Thoracic aorta (tissue), 2 donors: ENCODE data around the gene FXYD3. TPM values are rescaled to one million over a fixed set of nuclear protein-coding genes. Genes with fewer than 3 reads are reported as not detected.

ENCODE experiments used
- ATAC-seq: fragments of 150-250 bp; one replicate; pipeline ENCODE4 v1.8.0; 2017; ENCODE audit warnings: low read depth; ENCODE audit not compliant: insufficient number of reproducible peaks, low FRiP score
- DNase-seq: peaks from one replicate; pipeline ENCODE4 v3.0.0-alpha.2; 2020; ENCODE audit warnings: low spot score
- H3K27ac ChIP-seq, 2 donors: fragments of 200-600 bp; sonication (generic); 1 replicate in 1 of 2; 2 replicates in 1 of 2; pipeline ENCODE4 v1.5.1; 2016; ENCODE audit warnings: mild to moderate bottlenecking in 2 of 2, moderate library complexity in 2 of 2
- H3K27me3 ChIP-seq: fragments of 200-600 bp; sonication (generic); replicated peaks from 2 replicates; pipeline ENCODE4 v1.6.0; 2016; ENCODE audit warnings: mild to moderate bottlenecking; ENCODE audit not compliant: insufficient read depth
- H3K36me3 ChIP-seq: fragments of 200-600 bp; sonication (generic); one replicate; pipeline ENCODE4 v1.5.1; 2016
- H3K4me1 ChIP-seq, 2 donors: fragments of 200-600 bp; sonication (generic); 1 replicate in 1 of 2; 2 replicates in 1 of 2; pipeline versions ENCODE4 v1.5.1 to v1.6.0; 2016; ENCODE audit warnings: low read depth in 2 of 2, mild to moderate bottlenecking in 1 of 2; ENCODE audit not compliant: control insufficient read depth in 1 of 2
- H3K4me3 ChIP-seq: fragments of 200-600 bp; sonication (generic); 2 replicates; pipeline ENCODE4 v1.5.1; 2016; ENCODE audit warnings: mild to moderate bottlenecking
- H3K9me3 ChIP-seq: fragments of 200-600 bp; sonication (generic); 2 replicates; pipeline ENCODE4 v1.5.1; 2016
- total RNA-seq, 2 donors: library from RNA; depleted of rRNA; stranded (reverse); fragments of >200 nt; gene quantifications; one replicate each; pipeline versions ENCODE4 v1.1.0 to v1.2.3, GENCODE V29; 2016
- TF ChIP-seq, protein P1 (sequence below): fragments of 200-600 bp; sonication (generic); IDR thresholded peaks from one replicate; pipeline ENCODE4 v1.5.1; 2019; ENCODE audit warnings: antibody characterized with exemption

Gene FXYD3
- total RNA-seq, 2 donors from 2014 or later, result 0.68 to 6.4 TPM

DNA sequence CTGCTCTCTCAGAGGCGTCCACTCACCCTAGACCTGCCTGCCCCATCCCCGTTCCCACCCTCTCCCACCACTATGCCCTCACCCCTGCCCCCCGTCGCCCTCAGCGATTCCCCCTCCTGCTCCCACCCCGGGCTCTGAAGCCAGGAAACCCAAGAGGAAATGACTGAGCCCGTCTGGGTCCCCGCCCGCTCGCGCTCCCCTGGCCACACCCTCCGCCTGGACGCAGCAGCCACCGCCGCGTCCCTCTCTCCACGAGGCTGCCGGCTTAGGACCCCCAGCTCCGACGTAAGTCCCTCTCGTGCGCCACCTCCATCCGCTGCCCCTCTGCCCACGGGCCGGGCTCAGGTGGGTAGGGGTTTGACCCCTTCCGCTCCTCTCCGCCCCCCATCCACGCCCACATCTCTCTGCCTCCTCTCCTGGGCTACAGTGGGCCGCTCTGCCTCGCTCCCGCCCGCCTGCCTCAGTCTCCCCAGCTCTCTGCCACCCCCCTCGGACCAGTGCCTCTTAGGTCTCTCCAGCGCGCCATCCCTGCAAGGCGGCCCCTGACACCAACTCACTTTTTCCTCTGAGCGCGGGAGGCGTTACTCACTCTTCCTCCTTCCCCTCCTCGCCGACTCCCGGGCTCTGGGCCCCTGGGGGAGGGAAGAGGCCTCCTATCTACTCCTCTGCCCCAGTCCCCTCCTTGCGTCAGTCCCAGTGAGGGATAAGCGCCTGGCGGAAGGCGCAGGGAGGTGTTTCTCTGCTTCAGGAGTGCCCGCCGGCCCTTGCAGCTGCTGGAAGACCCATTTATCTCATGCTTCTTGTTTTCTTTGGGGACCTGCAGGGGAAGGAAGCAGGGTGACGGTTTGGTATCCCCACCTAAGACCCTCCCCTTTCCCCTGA is 39.1 kb downstream of the FXYD3 start, which contains the start of gene FXYD5:
TSS of gene FXYD5 (plus strand) at position 211 of the 882 bp plus-strand sequence. CDS start 816 bp downstream, outside the sequence.
- Histone ChIP-seq H3K27ac (peak within 1 kb of the TSS; percentile 34 to 65), H3K4me3 (peak within 1 kb of the TSS; percentile 85), H3K36me3 (no peaks in the 10 kb centered on the region), H3K9me3 (no peaks in the 10 kb centered on the region), H3K4me1 (peaks cover 0 to 27% of the 10 kb centered on the region in 2 donors), H3K27me3 (no peaks in the 10 kb centered on the region)
- DNase-seq (peak; percentile 52), ATAC-seq (no peak)
- TF ChIP-seq, protein P1, sequence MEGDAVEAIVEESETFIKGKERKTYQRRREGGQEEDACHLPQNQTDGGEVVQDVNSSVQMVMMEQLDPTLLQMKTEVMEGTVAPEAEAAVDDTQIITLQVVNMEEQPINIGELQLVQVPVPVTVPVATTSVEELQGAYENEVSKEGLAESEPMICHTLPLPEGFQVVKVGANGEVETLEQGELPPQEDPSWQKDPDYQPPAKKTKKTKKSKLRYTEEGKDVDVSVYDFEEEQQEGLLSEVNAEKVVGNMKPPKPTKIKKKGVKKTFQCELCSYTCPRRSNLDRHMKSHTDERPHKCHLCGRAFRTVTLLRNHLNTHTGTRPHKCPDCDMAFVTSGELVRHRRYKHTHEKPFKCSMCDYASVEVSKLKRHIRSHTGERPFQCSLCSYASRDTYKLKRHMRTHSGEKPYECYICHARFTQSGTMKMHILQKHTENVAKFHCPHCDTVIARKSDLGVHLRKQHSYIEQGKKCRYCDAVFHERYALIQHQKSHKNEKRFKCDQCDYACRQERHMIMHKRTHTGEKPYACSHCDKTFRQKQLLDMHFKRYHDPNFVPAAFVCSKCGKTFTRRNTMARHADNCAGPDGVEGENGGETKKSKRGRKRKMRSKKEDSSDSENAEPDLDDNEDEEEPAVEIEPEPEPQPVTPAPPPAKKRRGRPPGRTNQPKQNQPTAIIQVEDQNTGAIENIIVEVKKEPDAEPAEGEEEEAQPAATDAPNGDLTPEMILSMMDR, result no peak

DNA sequence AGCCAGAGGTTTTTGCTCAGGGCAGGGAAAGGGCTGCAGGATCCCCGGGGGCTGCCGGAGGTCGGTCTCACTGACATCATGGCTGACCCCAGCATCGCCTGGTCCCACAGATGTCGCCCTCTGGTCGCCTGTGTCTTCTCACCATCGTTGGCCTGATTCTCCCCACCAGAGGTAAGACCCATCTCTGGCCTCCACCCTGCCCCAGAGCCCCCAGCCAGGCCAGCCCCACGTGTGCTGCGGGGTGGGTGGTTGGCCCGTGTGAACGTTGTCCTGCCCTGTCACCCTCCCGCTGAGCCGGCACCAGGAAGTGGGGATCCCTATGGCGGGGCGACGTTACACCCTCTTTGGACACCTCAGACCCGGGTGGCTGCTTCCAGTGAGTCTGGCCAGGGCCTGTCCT is 39.8 kb downstream of the FXYD3 start:
- Histone ChIP-seq H3K9me3 (no peaks in the 10 kb centered on the region), H3K27ac (peak overlapping the region; percentile 24 to 65), H3K4me3 (peak overlapping the region; percentile 85), H3K27me3 (no peaks in the 10 kb centered on the region), H3K36me3 (no peaks in the 10 kb centered on the region), H3K4me1 (peaks cover 0 to 27% of the 10 kb centered on the region in 2 donors)
- ATAC-seq, result no peak
- TF ChIP-seq, protein P1, result no peak
- DNase-seq, result no peak

DNA sequence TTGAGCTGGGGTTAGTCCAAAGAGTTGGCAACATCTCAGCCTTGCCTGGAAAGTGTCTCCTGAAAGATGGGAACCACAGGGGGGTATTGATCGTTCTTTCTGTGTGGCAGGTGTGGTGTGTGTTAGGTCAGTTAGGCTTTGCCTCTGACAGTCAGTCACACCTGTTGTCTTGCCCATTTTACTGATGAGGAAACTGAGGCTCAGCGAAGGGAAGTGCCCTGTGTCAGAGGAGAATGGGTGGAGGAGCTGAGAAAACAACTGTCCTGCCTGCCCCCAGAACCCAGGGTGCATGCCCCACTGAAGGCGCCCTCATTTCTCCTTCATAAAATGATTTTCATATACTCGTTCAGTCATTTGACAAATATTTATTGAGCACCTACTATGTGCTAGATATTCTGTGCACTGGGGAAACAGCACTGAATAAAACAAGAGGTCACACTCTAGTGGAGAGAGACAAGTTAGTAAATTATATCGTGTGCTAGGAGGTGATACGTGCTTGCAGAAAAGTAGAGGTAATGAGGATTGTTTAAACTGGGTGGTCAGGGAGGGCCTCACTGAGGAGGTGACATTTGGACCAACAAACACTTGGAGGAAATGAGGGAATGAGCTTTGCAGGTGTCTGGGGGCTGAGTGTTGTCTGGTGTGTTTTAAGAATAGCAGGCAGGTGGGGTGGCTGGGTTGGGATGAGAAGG is 40.5 kb downstream of the FXYD3 start:
- Histone ChIP-seq H3K9me3 (no peaks in the 10 kb centered on the region), H3K36me3 (peaks cover 4% of the 10 kb centered on the region), H3K4me1 (peaks cover 0 to 27% of the 10 kb centered on the region in 2 donors), H3K27ac (peak overlapping the region in 1 of 2 donors; percentile 65), H3K27me3 (no peaks in the 10 kb centered on the region), H3K4me3 (peak overlapping the region; percentile 85)
- ATAC-seq (no peak), DNase-seq (no peak)
- TF ChIP-seq, protein P1, result no peak

DNA sequence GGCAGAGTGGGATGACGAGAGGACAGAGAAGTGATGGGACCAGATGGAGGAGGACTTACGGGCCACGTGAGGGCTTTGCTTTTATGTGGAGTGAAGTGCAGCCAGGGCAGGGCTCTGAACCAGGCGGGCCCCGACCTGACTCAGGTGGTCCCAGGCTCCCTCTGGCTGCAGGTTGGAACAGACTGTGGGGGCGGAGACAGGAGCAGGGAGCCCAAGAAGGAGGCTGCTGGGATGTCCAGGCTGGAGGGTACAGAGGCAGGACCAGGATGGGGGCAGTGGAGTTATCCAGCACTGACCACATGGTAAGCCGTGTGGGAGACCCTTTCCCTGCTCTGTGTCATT is 41.0 kb downstream of the FXYD3 start:
- DNase-seq, result no peak
- Histone ChIP-seq H3K9me3 (no peaks in the 10 kb centered on the region), H3K27me3 (no peaks in the 10 kb centered on the region), H3K36me3 (peaks cover 4% of the 10 kb centered on the region), H3K4me3 (no peak overlapping the region), H3K4me1 (peaks cover 0 to 27% of the 10 kb centered on the region in 2 donors), H3K27ac (no peak overlapping the region)
- TF ChIP-seq, protein P1, result no peak
- ATAC-seq, result no peak

DNA sequence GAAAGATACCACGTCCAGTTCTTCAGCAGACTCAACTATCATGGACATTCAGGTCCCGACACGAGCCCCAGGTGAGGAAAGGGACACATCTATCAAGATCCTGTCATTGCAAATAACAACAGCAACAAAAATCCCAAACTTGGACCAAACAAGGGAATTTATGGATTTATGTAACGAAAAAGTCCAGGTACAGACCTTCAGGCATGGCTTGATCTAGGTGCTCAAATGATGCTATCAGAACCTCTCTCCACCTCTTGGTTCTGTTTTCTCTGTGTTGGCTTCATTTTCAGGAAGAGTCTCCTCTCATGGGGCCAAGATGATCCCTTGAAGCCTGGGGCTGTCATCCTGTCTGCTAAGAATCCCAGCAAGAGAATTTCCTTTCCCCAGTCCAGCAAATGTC is 41.8 kb downstream of the FXYD3 start:
- TF ChIP-seq, protein P1, result no peak

More for the DNA sequence above, 41.8 kb downstream of the FXYD3 start:
- H3K27ac ChIP-seq, result no peak overlapping the region
- H3K4me3 ChIP-seq, result no peak overlapping the region
- no peaks in the 10 kb centered on the region for H3K9me3 ChIP-seq
- no peaks in the 10 kb centered on the region for H3K27me3 ChIP-seq
- H3K36me3 ChIP-seq, result peaks cover 4% of the 10 kb centered on the region
- ATAC-seq, result no peak
- peaks cover 0 to 27% of the 10 kb centered on the region in 2 donors for H3K4me1 ChIP-seq
- no peak for DNase-seq
